GM19238 (cell line): ENCODE data around the gene ZC3H10.

Experiments used
- DNase-seq: peaks from one replicate; pipeline ENCODE4 v3.0.0; 2011; ENCODE audit warnings: low spot score; ENCODE audit not compliant: insufficient read length

The ZC3H10 gene

DNA sequence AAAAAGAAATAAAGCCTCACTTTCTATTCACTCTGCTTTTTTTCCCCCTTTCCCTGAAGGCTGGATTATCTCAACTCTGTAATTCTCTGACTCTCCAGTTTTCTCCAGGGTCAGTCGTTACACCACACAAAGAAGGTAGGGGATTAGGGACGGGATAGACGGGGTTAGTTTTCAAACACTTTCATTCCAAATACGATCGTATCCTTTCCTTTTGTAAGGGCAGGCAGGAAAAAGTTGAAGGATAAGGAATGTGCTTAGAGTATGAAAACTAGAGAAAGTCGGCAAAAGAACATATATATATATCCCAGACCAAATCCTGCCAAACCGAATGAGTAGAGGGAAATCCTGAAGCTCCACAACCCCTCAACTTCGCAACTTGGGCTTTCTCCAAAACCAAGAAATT is 9.4 kb downstream of the ZC3H10 start:
- DNase-seq = no peak

DNA sequence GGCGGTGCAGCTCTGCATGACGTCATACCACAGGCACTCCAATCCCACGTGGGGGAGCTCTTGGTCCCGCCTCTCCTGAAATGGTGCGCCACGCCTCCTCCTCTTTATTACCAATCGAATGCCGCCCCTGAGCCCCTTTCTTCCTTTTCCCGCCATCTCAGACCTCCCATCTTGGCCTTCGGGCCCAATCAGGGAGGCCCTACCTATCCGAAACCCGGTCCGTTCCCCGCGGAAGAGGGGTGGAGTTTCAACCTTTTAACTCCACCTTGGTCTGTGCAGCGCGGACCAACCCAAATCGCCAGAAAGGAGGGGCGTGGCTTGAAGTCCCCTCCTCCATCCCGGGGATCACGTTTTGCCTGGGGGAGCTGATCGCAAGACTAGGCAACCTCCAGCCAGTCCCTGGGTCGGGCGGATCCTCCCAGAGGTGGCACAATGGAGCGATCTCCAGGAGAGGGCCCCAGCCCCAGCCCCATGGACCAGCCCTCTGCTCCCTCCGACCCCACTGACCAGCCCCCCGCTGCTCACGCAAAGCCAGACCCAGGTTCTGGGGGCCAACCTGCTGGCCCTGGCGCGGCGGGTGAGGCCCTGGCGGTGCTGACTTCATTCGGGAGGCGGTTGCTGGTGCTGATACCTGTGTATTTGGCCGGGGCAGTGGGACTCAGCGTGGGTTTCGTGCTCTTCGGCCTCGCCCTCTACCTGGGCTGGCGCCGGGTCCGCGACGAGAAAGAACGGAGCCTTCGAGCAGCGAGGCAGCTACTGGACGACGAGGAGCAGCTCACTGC is 10.0 kb downstream of the ZC3H10 start, which contains the start of gene ESYT1:
TSS of gene ESYT1 (plus strand) at position 380 of the 782 bp plus-strand sequence. CDS start at position 433, 53 bp downstream.
- peak; percentile 90 for DNase-seq

DNA sequence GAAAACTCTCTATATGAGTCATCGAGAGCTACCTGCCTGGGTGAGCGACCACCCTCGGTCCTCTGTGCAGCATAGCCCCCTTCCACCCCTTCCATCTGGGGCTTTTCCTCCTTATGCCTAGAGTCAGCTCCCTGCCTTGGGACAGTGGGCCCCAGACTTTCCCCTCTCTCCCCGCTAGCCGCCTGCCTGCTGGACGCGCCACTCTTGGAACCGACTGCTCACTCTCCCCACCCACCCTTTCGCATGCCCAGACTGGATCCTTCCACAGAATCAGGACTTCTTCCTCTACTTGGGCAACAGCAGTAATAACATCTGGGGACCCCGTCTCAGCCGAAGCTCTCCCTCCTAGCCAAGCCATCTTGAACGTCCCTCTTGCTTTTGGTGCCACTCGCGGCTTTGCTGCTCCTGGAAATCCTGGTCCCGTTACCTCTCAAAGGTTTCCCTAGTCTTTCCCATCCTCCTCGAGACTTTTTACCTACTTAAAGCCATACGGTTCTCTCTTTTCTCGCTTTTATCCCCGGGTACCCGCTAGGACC is 10.7 kb downstream of the ZC3H10 start:
- no peak for DNase-seq

DNA sequence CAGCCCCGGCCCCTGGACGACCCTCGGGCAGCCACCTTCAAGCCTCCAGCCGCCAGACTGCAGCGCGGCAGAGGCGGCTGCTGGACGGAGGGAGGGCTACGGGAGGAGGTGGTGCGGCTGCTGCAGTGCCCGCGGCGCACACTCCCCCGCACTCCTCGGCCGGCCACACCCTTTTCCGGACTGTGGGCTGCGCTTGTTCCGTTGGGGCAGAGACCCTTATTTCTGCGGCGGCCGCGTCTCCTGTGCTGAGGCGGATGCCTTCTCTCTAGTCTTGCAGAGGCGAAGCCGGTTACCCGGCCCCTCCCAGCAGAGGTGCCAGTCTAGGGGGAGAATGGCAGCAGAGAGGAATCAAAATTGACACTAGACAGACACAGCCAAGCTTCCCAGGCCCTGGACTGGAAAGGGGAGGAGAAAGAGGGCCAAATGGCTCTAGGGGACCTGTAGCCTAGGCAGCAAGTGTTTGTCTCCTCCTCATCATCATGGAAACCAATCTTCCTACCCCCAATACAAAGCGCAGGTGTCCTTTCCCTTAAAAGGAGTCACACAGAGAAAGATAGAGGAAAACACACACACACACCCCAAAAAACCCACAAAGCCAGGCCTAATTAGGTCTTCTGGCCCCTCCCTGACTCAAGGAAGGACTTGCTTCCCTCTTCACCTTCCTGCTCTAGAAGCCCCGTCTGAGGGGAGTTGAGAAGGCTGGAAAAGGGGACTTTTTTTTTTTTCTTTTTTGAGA is 11.3 kb downstream of the ZC3H10 start:
- DNase-seq = peak; percentile 44

DNA sequence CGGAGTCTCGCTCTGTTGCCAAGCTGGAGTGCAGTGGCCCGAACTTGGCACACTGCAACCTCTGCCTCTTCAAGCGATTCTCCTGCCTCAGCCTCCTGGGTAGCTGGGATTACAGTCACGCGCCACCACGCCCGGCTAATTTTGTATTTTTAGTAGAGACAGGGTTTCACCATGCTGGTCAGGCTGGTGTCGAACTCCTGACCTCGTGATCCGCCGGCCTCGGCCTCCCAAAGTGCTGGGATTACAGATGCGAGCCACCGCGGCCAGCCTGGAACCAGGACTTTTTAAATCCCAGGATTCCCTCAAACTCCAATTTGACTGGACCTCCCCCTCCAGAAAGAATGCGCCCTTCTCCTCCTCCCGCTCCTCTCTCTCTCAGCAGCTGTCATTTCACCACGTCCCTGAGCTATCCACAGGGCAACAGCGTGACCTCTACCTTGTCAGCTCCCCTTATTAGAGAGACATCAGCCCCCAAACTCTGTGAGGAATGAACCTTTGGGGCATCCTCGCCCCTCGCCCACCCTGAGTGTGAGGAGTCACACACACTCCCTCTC is 12.0 kb downstream of the ZC3H10 start:
- no peak for DNase-seq

DNA sequence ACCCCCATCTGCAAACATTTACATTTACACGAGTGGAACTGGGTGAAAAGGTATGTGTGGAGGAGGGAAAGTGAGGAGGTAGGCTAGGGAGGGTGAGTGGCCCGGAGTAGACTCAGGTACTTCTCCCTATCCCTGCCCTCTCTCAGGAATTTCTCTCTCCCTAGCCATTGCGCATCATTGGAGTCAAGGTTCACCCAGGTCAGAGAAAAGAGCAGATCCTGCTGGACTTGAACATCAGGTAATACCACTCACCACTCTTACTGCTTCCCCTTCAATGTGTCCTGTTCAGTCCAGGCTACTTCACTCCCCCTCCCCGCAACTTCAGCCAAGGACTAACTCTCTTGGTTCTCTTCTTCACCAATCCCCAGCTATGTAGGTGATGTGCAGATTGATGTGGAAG is 12.8 kb downstream of the ZC3H10 start:
- DNase-seq = no peak

DNA sequence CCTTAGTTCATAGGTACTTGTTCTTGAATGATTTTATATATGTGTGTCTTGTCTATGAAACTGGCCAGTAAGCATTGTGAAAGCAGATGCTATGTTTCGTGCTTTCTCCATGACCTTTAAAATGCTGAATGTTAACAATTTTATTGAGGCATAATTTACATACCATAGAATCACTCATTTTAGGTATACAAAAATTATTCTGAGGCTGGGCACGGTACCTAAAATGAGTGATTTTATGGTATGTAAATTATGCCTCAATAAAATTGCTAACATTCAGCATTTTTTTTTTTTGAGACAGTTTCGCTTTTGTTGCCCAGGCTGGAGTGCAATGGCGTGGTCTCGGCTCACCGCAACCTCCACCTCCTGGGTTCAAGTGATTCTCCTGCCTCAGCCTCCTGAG is 16.8 kb downstream of the ZC3H10 start:
- DNase-seq = no peak

DNA sequence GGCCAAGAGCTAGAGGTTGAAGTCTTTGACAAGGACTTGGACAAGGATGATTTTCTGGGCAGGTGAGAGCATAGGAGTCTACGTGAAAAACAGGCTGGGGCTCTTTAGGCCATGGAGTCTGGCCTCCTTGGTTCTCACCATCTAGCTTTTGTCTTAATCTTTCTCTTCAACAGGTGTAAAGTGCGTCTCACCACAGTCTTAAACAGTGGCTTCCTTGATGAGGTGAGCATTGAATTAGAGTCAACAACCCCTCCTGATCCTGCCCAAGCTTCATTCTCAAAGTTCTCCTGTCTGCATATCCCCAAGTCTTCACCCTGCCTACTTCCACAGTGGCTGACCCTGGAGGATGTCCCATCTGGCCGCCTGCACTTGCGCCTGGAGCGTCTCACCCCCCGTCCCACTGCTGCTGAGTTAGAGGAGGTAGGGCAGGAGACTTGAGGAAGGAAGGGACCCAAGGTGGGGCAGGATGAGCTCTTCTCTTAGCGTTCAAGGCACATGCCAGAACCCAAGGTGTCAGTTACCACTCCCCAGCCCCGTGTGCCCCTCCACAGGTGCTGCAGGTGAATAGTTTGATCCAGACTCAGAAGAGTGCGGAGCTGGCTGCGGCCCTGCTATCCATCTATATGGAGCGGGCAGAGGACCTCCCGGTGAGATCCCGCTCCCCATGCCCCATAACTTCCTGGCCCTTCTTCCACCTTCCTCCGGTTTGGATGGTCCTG is 19.9 kb downstream of the ZC3H10 start:
- DNase-seq = no peak

DNA sequence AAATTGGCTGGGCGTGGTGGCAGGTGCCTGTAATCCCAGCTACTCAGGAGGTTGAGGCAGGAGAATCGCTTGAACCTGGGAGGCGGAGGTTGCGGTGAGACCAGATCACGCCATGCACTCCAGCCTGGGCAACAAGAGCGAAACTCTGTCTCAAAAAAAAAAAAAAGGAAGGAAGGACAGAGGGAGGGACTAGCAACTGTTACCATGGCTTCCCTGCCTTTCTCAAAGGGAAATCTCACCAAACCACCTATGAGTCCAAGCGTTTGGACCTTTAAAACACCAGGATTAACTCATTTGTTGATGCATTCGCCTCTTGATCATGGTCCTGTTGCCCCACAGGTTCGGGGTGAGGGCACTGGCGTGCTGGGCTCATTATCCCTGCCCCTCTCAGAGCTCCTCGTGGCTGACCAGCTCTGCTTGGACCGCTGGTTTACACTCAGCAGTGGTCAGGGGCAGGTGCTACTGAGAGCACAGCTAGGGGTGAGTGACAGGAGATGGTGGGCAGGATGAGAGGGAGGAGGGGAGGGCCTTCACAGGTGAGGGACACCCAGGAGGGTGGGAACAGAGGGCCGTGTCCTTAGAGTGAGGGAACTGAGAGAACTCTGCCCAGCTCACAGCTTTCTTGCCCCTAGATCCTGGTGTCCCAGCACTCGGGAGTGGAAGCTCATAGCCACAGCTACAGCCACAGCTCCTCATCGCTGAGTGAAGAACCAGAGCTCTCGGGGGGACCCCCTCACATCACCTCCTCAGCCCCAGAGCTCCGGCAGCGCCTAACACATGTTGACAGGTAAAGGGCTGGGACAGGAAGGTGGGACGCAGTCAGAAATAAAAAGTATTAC is 24.1 kb downstream of the ZC3H10 start:
- no peak for DNase-seq

DNA sequence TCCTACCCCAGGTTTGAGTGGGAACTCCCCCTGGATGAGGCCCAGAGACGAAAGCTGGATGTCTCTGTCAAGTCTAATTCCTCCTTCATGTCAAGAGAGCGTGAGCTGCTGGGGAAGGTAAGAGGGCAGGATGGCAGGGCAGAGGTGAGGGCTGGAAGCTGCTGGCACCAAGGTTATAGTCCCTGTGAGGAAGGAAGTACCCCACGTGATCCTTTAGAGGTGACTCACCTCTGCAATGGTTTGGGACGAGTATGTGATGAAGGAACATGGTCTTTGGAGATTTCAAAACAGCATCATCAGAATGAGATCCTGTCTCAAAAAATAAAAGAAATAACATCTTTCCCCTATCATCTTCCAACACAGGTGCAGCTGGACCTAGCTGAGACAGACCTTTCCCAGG is 25.2 kb downstream of the ZC3H10 start:
- no peak for DNase-seq

DNA sequence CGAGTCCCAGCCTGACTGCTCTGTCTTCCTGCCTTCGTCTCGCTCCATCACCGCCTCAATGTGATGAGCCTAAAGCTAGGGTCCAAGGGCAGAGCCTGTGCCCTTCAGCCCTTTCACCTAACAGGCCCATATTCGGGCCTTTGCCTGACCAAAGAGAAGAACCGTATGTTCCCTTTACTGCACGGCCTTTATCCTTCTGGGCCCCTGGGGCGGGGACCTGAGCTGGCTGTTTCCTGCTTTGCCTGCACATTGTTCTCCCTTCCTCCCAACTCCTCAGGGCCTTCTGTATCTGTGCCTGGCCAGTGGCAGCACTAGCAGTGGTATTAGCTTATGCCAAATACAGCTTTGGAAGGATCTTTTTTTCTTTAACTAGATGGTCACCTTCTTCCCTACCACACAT is 25.8 kb downstream of the ZC3H10 start:
- no peak for DNase-seq

DNA sequence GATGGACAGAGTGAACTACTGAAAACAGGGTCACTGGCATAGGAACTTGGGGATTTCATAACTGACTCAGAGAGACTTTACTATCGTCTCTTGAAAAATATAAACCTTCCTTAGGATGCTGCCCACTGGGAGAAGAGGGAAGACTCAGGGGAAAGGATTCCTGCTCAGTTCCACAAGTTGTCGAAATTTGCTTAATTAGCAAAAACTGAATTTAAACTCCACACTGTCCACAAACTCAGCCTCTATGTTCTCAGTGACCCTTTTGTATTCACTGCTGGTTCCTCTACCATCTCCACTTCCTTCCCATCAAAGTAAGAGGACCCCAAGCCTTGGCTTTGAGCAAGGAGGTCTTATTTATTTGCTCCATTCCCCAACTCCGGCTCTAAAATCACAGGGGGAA is 27.2 kb downstream of the ZC3H10 start:
- DNase-seq = no peak

DNA sequence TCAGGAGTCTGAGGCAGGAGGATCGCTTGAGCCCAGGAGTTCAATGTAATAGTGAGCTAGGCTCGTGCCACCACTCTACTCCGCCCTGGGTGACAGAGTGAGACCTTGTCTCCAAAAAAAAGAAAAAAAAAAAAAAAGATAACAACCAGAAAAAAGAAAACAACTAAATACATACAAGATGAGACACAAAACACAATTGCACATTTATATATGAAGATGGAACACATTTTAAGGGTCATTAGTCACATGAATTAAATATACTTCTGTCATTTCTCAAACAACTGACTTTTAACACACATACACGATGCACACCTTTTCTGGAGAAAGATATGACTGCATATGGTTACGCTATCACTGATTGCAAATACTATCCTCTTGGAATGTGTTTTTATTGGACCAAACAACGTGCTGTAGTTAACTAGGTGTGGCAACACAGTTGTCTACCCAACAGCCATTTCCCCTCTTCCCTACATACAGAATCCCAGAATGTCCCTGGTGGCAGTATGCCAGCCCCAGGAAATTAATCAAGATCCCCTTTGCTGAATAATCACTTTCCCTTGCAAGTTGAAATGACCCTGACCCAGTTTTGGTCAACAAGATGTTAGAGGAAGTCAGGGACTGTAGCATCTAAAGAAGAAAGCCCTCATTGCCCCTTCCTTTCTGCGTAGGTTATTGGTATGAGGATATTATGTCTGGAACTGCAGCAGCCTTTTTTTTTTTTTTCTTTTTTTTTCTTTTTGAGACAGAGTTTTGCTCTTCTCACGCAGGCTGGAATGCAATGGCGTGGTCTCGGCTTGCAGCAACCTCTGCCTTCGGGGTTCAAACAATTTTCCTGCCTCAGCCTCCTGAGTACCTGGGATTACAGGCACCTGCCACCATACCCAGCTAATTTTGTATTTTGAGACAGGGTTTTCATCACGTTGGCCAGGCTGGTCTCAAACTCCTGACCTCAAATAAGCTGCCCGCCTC is 28.7 kb downstream of the ZC3H10 start:
- no peak for DNase-seq

DNA sequence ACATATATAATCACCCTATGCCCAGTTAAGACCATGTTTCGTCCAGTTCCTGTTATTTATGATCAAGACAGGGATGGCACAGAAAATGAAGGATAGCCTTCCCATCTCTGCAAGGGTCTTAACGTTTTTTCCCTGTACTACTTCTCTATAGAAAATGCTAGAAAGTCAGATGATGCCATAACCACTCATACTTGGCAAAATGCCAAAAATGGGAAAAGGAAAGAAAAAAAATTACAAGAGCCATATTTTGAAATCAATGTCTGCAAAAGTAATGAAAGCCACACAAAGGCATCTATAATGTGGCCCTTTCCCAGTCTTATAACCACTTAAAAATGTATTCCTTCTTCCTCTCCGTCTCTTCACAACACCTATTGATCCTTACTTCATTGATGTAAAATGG is 32.5 kb downstream of the ZC3H10 start:
- DNase-seq = no peak

DNA sequence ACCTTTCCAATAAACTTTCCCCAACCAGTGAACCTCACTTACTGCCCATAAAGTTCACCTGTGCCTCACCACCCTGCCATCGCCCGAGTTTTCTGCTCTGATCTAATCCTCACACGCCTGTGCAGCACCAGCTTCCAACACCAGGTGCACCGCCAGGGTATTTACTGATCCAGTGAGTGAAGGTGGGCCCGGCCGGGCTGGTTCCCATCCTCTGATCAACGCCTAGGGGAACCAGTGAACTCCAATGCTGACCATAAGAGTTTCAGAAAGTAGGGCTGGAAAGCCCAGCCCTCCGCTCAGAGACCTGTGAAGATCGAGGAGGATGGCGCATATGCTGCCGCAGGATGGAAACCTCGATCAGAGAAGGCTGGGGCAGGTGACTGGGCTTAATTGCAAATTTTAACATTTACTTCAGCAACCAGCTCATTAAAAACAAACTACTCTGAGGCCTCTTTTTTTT is 33.6 kb downstream of the ZC3H10 start:
- no peak for DNase-seq

DNA sequence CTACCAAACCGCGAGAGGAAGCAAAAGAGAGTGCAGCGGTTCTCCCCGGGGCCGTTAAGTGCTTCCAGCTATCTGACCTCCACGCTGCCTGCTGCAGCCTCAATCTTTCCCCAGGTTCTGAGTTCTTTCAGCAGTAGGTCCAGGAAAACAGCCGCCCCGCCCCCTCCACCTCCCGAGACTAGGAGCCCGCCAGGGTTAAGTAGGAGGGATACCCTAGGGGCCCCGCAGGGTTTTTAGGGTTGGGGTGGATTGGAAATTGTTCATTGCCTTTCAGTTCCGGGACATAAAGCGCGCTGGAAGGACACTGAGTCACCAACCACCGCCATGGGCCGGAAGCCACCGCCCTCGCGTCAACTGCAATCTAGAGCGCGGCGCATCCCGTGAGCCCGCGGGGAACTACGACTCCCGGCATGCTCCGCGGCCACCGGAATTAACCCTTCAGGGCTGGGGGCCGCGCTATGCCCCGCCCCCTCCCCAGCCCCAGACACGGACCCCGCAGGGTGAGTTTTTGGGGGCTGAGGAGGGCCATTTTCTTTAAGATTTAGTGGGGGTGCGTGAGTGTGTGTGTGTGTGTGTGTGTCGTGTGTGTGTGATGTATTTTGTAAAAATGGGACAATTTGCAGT is 34.2 kb downstream of the ZC3H10 start, which contains the start of gene MYL6B:
TSS of gene MYL6B (plus strand) at position 456 of the 624 bp plus-strand sequence. CDS start 1,332 bp downstream, outside the sequence.
- peak; percentile 90 for DNase-seq

DNA sequence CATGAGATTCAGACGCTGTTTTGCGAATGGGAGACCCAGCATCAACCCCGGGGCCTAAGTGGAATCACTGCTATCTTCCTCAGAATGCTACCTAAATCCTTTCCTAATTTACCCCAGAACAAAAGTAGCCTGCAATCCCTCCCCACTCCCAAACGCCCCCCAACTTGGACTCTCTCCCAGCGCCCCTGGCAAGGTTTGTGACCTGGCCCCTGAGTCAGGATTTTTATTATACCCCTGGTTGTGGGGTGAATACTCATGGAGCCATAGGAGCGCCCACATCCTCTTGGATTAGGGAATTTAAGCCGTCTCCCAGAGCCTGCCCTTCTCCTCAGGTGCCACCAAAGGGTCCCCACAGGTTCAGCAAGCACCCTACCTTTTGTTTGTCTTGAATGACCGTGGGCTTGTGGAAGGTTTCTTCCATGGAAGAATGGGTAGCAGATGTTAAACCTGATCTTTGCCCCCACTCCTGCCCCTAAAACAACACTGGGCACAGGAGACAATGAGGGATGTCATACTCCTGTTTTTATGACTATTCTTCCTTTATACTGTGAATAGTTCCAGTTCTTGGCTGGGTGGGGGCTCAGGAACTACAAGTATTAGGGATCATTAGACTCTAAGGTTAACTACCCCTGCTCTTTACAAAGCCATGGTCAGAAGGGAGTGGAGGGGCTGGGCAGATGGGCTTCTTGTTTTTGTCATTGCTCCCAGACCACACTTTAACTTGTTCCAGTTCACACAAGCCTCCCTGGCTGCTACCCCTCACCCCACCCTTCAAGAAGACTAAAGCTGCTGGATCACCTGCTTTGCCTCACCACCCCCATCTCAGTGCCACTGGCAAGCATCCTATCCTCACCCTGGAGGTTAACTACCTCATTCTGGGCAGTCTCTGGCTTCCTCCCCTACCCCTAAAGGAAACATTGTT is 35.0 kb downstream of the ZC3H10 start:
- no peak for DNase-seq

DNA sequence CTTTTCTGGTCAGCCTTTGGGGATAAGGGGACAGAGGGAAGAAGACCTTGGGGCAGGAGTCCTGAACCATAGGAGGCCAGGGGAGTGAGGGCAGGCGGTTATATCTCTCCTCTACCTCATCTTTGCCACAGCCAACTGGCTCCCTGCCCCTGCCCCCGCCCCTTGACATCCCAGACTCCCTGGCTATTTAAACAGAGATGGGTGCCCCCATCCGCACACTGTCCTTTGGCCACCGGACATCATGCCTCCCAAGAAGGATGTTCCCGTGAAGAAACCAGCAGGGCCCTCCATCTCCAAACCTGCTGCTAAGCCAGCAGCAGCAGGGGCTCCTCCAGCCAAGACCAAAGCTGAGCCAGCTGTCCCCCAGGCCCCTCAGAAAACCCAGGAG is 35.6 kb downstream of the ZC3H10 start:
- no peak for DNase-seq
